PFSK-1 (cell line): ENCODE measurements around the gene ITLN1.

Experiments used
- FOXP2 ChIP-seq: optimal IDR thresholded peaks from 2 replicates; pipeline ENCODE3; 2011; ENCODE audit warnings: borderline replicate concordance, control low read depth, inconsistent platforms; ENCODE audit not compliant: insufficient read depth; ENCODE audit errors: extremely low read length, extremely low read depth
- POLR2AphosphoS5 ChIP-seq: IDR thresholded peaks from 2 replicates; pipeline ENCODE4 v1.6.1; 2012; ENCODE audit warnings: low read depth, mild to moderate bottlenecking, control low read depth, low read length, moderate library complexity
- TAF1 ChIP-seq: IDR thresholded peaks from 2 replicates; pipeline ENCODE4 v1.6.1; 2012; ENCODE audit warnings: low read length, control low read depth, borderline replicate concordance; ENCODE audit not compliant: insufficient read depth
- TF ChIP-seq, protein P1 (sequence below), 2 experiments: IDR thresholded peaks; 2 replicates each; pipeline versions ENCODE4 v1.6.1 to v1.8.0; 2011 to 2012; ENCODE audit warnings: low read depth in 2 of 2, low read length in 2 of 2, control low read depth in 1 of 2, inconsistent platforms in 1 of 2, mild to moderate bottlenecking in 1 of 2, moderate library complexity in 1 of 2; ENCODE audit not compliant: insufficient read depth in 1 of 2

DNA sequence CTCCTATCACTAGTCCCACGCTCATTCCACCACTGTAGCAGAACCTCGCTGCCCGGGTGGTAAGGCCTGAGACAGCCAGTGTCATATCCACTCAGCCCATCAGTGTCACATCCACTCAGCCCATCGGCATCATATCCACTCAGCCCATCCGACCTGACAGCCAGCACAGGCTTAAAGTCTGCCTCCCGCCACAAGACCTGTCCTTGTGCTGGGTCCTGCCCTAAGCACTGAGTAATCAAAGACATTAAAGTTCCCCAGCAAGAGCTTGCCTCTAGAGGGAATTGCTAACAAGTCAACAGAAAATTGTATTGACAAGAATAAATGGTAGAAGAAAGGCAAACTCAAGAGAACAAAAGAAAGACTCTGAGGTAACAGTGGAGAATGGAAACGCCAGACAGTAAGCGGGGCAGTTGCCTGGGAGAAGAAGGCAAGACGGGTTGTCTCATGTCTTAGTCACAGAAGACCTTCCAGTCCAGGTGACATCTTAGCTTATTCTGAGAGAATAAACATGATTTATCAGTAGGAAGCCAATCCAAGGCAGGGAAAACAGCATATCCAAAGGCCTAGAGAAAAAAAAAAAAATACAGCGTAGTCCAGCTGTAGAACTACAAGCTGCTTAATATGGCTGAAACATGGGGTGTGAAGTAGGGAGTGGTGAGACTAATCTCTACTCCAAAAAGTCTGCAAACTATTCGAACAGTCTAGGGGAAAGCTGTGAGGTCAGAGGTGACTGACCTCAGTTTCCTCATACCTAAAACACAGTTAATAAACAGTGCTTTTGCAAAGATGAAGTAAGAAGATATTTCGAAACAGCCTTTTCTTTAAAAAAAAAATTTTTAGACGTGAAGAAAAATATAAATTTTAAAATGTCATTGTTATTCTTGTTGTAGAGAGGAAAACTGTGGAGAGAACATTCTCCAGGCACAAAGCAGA is 1.1 kb downstream of the ITLN1 start:
- TF ChIP-seq TAF1 (no peak), FOXP2 (no peak), POLR2AphosphoS5 (no peak)
- TF ChIP-seq, protein P1, sequence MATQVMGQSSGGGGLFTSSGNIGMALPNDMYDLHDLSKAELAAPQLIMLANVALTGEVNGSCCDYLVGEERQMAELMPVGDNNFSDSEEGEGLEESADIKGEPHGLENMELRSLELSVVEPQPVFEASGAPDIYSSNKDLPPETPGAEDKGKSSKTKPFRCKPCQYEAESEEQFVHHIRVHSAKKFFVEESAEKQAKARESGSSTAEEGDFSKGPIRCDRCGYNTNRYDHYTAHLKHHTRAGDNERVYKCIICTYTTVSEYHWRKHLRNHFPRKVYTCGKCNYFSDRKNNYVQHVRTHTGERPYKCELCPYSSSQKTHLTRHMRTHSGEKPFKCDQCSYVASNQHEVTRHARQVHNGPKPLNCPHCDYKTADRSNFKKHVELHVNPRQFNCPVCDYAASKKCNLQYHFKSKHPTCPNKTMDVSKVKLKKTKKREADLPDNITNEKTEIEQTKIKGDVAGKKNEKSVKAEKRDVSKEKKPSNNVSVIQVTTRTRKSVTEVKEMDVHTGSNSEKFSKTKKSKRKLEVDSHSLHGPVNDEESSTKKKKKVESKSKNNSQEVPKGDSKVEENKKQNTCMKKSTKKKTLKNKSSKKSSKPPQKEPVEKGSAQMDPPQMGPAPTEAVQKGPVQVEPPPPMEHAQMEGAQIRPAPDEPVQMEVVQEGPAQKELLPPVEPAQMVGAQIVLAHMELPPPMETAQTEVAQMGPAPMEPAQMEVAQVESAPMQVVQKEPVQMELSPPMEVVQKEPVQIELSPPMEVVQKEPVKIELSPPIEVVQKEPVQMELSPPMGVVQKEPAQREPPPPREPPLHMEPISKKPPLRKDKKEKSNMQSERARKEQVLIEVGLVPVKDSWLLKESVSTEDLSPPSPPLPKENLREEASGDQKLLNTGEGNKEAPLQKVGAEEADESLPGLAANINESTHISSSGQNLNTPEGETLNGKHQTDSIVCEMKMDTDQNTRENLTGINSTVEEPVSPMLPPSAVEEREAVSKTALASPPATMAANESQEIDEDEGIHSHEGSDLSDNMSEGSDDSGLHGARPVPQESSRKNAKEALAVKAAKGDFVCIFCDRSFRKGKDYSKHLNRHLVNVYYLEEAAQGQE (IDR thresholded peaks at IDR 0.05; ENCODE audit: insufficient read depth in 1 of 2, low read depth in 2 of 2, low read length in 2 of 2) = no peak
